Measurements from ENCODE around the gene SCN5A.

- TF ChIP-seq POLR2AphosphoS5 (IDR thresholded peaks at IDR 0.05; ENCODE audit: low read depth, low read length) (no peak), REST (IDR thresholded peaks at IDR 0.05; ENCODE audit: low read depth) (no peak), CTCF (IDR thresholded peaks at IDR 0.05 in 2 of 3, conservative IDR thresholded peaks at IDR 0.05 in 1 of 3; ENCODE audit: borderline replicate concordance in 1 of 3, insufficient read depth in 1 of 3, low read depth in 2 of 3, low read length in 2 of 3) (no peak), POLR2A (IDR thresholded peaks at IDR 0.05; ENCODE audit: borderline replicate concordance, extremely low read depth, insufficient read depth, insufficient read length) (no peak), RAD21 (IDR thresholded peaks at IDR 0.05; ENCODE audit: low read depth) (no peak), ZBTB33 (IDR thresholded peaks at IDR 0.05; ENCODE audit: extremely low read depth, insufficient replicate concordance, low read length) (no peak), SIN3A (IDR thresholded peaks at IDR 0.05; ENCODE audit: low read depth) (no peak), JUND (IDR thresholded peaks at IDR 0.05) (no peak), MAX (IDR thresholded peaks at IDR 0.05) (no peak), TCF7L2 (IDR thresholded peaks at IDR 0.05; ENCODE audit: borderline replicate concordance, extremely low read depth, insufficient read depth, insufficient read length) (no peak), YY1 (IDR thresholded peaks at IDR 0.05; ENCODE audit: extremely low read depth, insufficient replicate concordance, low read depth, low read length) (no peak), EZH2 (IDR thresholded peaks at IDR 0.05) (no peak), CEBPB (IDR thresholded peaks at IDR 0.05; ENCODE audit: low read depth) (no peak), ZNF274 (IDR thresholded peaks at IDR 0.05; ENCODE audit: low read depth, low read length) (no peak)
Measured at GRCh38 chr3:38543586-38543985, 105.9 kb downstream of the SCN5A start.
